ENCODE results near the gene DLG3.

Gene DLG3

GRCh38 chrX:70525733-70526132 lies 81.1 kb downstream of the DLG3 start:
- DNase-seq (ENCODE audit: low read depth), result no peak
- no peak overlapping the region for H3K4me3 ChIP-seq (ENCODE audit: low read length)
- no peak for TF ChIP-seq CTCF (conservative IDR thresholded peaks at IDR 0.05; ENCODE audit: low read length)

GRCh38 chrX:70527053-70527452 lies 82.4 kb downstream of the DLG3 start:
- TF ChIP-seq CTCF (conservative IDR thresholded peaks at IDR 0.05; ENCODE audit: low read length), result no peak
- no peak for DNase-seq (ENCODE audit: low read depth)

GRCh38 chrX:70527610-70528345 lies 83.1 kb downstream of the DLG3 start:
- no peak for TF ChIP-seq CTCF (conservative IDR thresholded peaks at IDR 0.05; ENCODE audit: low read length)
- no peak for DNase-seq (ENCODE audit: low read depth)
- no peak overlapping the region for H3K4me3 ChIP-seq (ENCODE audit: low read length)

More at GRCh38 chrX:70527053-70527452, 82.4 kb downstream of the DLG3 start:
- no peak overlapping the region for H3K4me3 ChIP-seq (ENCODE audit: low read length)

GRCh38 chrX:70535198-70535597 lies 90.6 kb downstream of the DLG3 start:
- no peak for DNase-seq (ENCODE audit: low read depth)
- no peak for TF ChIP-seq CTCF (conservative IDR thresholded peaks at IDR 0.05; ENCODE audit: low read length)
- H3K4me3 ChIP-seq (ENCODE audit: low read length), result no peak overlapping the region

- H3K4me3 ChIP-seq (ENCODE audit: low read length), result no peak overlapping the region
- TF ChIP-seq CTCF (conservative IDR thresholded peaks at IDR 0.05; ENCODE audit: low read length), result no peak
- DNase-seq (ENCODE audit: low read depth), result no peak
Observed at GRCh38 chrX:70549429-70549828, 104.8 kb downstream of the DLG3 start.

GRCh38 chrX:70552130-70552704 lies 107.6 kb downstream of the DLG3 start:
- no peak overlapping the region for H3K4me3 ChIP-seq (ENCODE audit: low read length)
- DNase-seq (ENCODE audit: low read depth), result no peak
- TF ChIP-seq CTCF (conservative IDR thresholded peaks at IDR 0.05; ENCODE audit: low read length), result no peak

- no peak for TF ChIP-seq CTCF (conservative IDR thresholded peaks at IDR 0.05; ENCODE audit: low read length)
Observed at GRCh38 chrX:70553516-70553915, 108.9 kb downstream of the DLG3 start.

More at GRCh38 chrX:70553516-70553915, 108.9 kb downstream of the DLG3 start:
- DNase-seq (ENCODE audit: low read depth), result no peak
- no peak overlapping the region for H3K4me3 ChIP-seq (ENCODE audit: low read length)

Measured in AG10803 (cell line).